ENCODE results near the gene SSTR4. TPM values are rescaled to one million over a fixed set of nuclear protein-coding genes. Genes with fewer than 3 reads are reported as not detected.

The SSTR4 gene
- total RNA-seq = not detected in 2 replicates

DNA sequence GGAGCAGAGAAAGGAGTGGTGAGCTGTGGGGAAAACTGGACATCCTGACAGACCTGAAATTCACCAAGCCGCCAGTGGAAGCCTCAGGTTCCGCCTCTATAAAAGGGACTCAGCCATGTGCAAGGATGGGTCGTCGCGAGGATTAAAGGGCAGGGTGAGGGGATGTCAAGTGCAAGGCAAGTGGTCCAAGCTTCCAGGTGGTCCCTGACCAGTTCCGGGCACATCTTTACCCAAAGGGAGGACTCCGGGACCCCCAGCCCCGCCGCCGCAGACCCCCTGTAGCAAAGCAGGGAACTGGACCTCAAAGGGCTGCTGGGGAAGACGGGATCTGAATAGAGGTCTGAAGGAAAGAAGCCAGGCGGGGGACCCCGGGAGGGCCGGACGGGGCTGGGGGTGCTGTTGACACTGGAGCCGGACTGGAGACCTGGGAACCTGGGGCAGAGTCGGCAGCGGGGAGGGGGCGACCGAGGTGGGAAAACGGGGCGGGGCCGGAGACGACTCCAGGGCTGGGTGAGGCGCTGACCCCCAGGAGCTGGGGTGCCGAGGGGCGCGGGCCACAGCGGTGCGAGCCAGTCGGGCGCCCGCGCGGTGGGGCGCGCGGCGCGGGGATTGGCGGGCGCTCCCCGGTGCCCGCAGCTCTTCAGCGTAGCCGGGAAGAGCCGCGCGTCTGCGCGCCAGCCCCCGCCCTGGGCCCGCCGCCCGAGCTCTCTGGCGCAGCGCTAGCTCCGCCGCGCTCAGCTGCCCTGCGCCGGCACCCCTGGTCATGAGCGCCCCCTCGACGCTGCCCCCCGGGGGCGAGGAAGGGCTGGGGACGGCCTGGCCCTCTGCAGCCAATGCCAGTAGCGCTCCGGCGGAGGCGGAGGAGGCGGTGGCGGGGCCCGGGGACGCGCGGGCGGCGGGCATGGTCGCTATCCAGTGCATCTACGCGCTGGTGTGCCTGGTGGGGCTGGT, at the start of gene SSTR4:
Gene SSTR4 (plus strand): TSS at position 592 of the 951 bp plus-strand sequence. CDS start 172 bp downstream, at position 764.

DNA sequence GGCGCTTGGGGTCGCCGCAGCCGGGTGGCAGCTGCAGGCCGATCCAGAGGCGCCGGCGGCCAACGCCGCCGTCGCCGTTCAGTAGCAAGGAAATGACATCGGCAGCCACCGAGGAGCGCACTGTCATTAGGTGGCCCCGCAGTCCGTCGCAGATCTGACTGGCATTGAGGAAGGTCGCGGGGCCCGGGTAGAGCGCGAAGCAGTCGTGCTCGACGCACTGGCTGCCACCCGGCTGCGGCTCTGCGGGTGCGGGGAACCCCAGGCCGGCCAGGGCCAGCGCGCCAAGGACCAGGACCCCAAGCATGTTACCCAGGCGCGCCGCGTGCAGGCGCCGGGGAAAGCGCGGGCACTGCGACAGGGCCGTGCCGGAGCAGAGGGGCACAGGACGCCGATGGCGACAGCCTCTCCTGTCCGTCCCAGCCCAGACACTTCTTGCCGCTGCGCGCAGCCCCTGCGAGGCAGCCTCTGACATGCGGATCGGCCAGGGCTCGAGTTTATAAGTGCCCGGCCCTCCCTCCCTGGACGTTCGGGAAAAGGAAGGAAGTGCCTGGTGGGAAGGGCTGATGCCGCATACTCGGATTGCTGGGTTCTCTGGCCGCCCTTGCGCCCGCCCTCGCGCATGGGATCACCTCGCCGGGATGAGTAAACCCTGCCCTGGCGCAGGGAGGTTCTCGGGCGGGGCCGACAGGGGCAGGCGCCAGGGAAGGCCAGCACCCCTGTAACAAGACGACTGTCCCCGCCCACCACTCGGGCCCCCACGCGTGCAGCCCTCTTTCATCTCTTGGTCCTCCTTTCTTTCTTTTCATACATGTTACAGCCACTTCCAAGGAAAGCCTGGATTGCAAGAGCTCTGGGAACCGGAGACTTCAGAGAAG, 14.3 kb downstream of the SSTR4 start, which contains the start of gene THBD:
Gene THBD (minus strand): TSS at position 472 of the 875 bp plus-strand sequence. CDS start 168 bp downstream, at position 304.

DNA sequence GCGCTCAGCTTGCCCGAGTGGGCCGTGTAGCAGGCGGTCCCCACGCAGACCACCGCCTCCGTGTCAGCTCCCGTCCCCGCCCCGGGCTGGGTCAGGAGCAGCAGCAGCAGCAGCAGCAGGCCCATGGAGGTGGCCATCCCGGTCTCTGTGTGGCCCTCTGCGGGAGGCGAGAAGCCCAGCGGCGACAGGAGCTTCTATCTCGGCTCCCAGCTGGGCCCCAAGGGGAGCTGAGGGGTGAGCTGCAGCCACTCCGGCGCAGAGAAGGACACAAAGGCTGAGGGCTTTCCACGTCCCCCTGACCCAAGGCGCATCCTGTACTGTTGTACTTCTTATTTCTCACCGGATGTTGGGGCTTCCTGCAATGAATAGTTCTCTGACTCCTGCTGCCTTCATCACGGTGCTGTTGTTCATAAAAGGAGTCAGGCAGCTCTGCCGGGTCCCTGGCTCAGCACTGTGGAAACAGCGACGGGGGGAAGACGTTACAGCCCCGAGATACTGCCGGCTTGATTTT, 51.0 kb downstream of the SSTR4 start, which contains the start of gene CD93:
Gene CD93 (minus strand): TSS at position 269 of the 511 bp plus-strand sequence. CDS start 132 bp downstream, at position 137.

Other genes starting within 250 kb of the SSTR4 start
- gene THBD, start 14.4 kb downstream of the SSTR4 start, total RNA-seq = 10.4 and 10.7 TPM in 2 replicates
- gene CD93, start 51.0 kb downstream of the SSTR4 start, total RNA-seq = 0.35 and 4.9 TPM in 2 replicates

Measured in pericardium fibroblast (primary cell).